HCT116 (cell line): ENCODE data around the gene CHTF8.

Source experiments
- ATF3 ChIP-seq: IDR thresholded peaks from 2 replicates; pipeline ENCODE4 v1.6.1; 2012
- CEBPB ChIP-seq: IDR thresholded peaks from 2 replicates; pipeline ENCODE4 v1.6.1; 2012; ENCODE audit warnings: low read depth
- EZH2phosphoT487 ChIP-seq: fragments of 200-600 bp; IDR thresholded peaks from 2 replicates; pipeline ENCODE4 v1.6.1; 2018; ENCODE audit warnings: antibody characterized with exemption, borderline replicate concordance
- FOSL1 ChIP-seq: IDR thresholded peaks from 2 replicates; pipeline ENCODE4 v1.6.1; 2012; ENCODE audit warnings: low read depth
- POLR2A ChIP-seq: IDR thresholded peaks from 2 replicates; pipeline ENCODE4 v1.7.0; 2011; ENCODE audit warnings: borderline replicate concordance; ENCODE audit not compliant: insufficient read depth, insufficient read length; ENCODE audit errors: extremely low read depth
- POLR2AphosphoS5 ChIP-seq: IDR thresholded peaks from 2 replicates; pipeline ENCODE4 v1.6.1; 2011; ENCODE audit warnings: mild to moderate bottlenecking, low read depth, low read length, moderate library complexity
- RAD21 ChIP-seq: IDR thresholded peaks from 2 replicates; pipeline ENCODE4 v1.6.1; 2012; ENCODE audit warnings: low read depth, mild to moderate bottlenecking
- REST ChIP-seq: IDR thresholded peaks from 2 replicates; pipeline ENCODE4 v1.6.1; 2012; ENCODE audit warnings: low read depth
- SP1 ChIP-seq: IDR thresholded peaks from 2 replicates; pipeline ENCODE4 v1.6.1; 2012; ENCODE audit warnings: low read depth
- TCF7L2 ChIP-seq: IDR thresholded peaks from 2 replicates; pipeline ENCODE4 v1.7.0; 2011; ENCODE audit warnings: borderline replicate concordance, inconsistent platforms; ENCODE audit not compliant: insufficient read depth, insufficient read length; ENCODE audit errors: extremely low read depth
- TF ChIP-seq, protein P1 (sequence below), 3 experiments: fragments of 200-600 bp in 1 of 3; sonication (generic) in 1 of 3; IDR thresholded peaks in 2 of 3; conservative IDR thresholded peaks in 1 of 3; 2 replicates each; pipeline ENCODE4 v1.5.1; 2012 to 2017; ENCODE audit warnings: low read depth in 2 of 3, low read length in 2 of 3, antibody characterized with exemption in 1 of 3, borderline replicate concordance in 1 of 3, control low read depth in 1 of 3, mild to moderate bottlenecking in 1 of 3, mixed read lengths in 1 of 3, mixed run types in 1 of 3, moderate library complexity in 1 of 3; ENCODE audit not compliant: insufficient read depth in 1 of 3

- TF ChIP-seq EZH2phosphoT487 (no peak), SP1 (no peak), POLR2AphosphoS5 (no peak), POLR2A (no peak), RAD21 (no peak), ATF3 (no peak), TCF7L2 (no peak), CEBPB (no peak), FOSL1 (no peak), REST (no peak)
- TF ChIP-seq, protein P1, sequence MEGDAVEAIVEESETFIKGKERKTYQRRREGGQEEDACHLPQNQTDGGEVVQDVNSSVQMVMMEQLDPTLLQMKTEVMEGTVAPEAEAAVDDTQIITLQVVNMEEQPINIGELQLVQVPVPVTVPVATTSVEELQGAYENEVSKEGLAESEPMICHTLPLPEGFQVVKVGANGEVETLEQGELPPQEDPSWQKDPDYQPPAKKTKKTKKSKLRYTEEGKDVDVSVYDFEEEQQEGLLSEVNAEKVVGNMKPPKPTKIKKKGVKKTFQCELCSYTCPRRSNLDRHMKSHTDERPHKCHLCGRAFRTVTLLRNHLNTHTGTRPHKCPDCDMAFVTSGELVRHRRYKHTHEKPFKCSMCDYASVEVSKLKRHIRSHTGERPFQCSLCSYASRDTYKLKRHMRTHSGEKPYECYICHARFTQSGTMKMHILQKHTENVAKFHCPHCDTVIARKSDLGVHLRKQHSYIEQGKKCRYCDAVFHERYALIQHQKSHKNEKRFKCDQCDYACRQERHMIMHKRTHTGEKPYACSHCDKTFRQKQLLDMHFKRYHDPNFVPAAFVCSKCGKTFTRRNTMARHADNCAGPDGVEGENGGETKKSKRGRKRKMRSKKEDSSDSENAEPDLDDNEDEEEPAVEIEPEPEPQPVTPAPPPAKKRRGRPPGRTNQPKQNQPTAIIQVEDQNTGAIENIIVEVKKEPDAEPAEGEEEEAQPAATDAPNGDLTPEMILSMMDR (IDR thresholded peaks at IDR 0.05 in 2 of 3, conservative IDR thresholded peaks at IDR 0.05 in 1 of 3; ENCODE audit: borderline replicate concordance in 1 of 3, insufficient read depth in 1 of 3, low read depth in 2 of 3, low read length in 2 of 3), result no peak
Observed at GRCh38 chr16:69088684-69089083, 43.7 kb downstream of the CHTF8 start.
